Mammary microvascular endothelial cell (primary cell): ENCODE data around the gene TMUB1. TPM values are rescaled to one million over a fixed set of nuclear protein-coding genes. Genes with fewer than 3 reads are reported as not detected.

Source experiments
- total RNA-seq: library from RNA; depleted of rRNA; stranded (reverse); fragments of >200 nt; gene quantifications from 2 replicates; pipeline ENCODE4 v1.2.3, GENCODE V29; 2015

Gene TMUB1, protein sequence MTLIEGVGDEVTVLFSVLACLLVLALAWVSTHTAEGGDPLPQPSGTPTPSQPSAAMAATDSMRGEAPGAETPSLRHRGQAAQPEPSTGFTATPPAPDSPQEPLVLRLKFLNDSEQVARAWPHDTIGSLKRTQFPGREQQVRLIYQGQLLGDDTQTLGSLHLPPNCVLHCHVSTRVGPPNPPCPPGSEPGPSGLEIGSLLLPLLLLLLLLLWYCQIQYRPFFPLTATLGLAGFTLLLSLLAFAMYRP
- total RNA-seq: 35.4 and 40.9 TPM in 2 replicates

DNA sequence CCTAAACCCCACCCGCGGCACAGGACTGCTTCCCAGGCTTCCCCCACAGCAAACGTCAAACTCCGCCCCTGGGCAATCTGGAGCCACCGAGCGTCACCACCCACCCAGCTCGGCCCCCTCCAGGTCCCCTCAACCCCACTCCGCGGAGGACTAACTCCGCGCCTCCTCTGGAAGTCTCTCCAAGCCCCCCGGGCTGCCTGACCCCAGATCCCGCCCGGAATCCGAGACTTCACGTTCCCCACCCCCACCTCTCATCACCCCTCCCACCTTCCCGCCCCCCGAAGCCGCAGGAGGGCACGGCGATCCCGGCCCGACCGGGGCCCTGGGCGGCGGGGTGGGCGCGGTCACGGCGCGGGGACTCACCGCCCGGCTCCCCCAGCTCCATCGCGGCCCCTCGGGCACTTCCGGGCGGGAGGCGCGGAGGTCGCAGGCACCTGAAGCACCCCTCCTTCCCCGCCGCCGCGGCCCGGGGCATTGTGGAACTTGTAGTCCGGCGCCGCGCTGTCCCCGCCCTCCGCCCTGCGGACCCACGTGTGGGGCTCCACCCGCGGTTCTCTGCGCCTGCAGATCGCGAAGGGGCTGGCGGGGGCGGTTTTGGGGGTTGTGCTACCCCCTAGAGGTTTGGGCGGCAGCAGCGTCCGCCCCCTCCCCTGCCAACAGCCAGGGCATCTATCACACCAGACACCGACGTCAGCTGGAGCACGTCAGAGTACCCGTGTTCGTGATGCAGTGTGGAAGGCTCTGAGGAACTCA is at the start of gene TMUB1:
Gene TMUB1, minus strand, starts transcription at position 423 of the 753 bp plus-strand sequence. CDS start 930 bp downstream, outside the sequence.

DNA sequence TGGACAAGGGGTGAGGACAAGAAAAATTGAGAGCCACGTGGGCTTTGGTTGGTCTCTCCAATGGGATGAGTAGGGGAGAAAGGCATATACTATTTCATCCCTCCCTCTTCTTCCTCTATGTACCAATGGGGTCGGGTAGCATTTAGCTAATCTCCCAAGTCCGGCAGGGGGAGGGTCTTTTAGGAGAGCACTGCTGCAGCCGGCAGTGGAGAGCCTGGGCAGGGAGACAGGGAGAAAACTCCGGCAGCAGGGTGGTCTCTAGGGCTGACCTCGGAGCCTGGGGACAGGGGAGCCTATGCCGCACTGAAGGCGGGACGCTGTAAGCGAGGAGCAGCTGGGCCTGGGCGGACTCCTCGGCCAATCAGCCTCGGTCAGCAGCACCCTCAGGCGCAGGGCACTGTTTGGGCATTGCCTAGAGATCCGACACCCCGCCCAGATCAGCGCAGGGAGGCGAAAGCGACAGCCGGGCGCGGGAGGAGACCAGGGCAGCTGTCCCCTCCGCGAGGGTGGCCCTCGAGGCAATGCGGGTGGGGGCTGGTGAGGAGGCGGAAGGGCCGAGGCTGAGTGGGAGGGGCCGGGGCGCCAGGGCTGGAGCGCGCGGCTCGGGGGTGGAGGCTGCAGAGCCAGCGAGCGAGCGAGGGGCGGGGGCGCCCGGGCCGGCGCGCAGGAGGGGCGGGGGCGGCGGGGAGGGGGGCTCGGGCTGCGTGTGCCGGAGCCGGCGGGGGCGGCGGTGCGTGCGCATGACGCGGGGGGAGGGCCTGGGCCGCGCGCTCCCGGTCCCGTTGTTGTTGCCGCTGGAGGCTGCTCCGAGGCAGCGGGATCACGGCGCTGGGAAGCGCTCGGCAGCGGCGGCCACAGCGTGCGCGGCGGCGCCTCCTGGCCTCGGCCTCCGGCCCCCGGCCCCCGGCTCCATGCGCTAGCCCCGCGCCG is 2.7 kb upstream of the TMUB1 start, which contains the start of gene AGAP3:
Gene AGAP3, plus strand, starts transcription at position 785 of the 930 bp plus-strand sequence. CDS start 267 bp downstream, outside the sequence.

DNA sequence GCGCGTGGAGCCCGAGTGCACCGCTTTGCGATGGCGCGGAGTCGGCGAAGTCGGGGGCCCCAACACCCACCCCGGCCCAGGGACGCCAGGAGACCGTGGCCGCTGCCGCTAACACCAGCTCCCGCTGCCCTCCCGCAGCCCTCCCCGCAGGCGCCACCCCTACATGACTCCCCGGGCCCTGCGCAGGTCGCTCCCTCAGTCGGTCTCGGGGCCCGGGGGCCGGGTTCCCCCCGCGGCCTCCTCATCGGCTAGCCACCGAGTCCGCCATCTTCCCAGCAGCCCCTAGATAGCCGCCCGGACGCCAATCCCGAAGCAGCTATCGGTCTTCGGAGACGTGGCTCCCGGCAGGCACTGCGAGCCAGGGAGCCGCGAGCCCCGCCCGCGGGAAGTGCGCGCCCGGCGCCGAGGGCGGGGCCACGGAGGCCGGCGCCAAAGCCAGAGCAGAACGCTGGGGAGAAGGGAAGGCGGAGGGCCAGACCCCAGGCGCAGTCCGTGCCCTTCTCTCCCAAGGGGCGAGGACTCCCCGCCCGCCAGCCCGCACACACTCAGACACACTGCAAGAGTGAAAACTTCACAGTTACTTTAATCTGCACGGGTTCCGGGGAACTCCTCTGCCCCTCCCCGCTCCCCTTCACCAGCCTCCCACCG is 2.6 kb downstream of the TMUB1 start, which contains the start of gene FASTK:
Gene FASTK, minus strand, starts transcription at position 288 of the 648 bp plus-strand sequence. Its CDS starts 43 bp downstream, at position 245.

DNA sequence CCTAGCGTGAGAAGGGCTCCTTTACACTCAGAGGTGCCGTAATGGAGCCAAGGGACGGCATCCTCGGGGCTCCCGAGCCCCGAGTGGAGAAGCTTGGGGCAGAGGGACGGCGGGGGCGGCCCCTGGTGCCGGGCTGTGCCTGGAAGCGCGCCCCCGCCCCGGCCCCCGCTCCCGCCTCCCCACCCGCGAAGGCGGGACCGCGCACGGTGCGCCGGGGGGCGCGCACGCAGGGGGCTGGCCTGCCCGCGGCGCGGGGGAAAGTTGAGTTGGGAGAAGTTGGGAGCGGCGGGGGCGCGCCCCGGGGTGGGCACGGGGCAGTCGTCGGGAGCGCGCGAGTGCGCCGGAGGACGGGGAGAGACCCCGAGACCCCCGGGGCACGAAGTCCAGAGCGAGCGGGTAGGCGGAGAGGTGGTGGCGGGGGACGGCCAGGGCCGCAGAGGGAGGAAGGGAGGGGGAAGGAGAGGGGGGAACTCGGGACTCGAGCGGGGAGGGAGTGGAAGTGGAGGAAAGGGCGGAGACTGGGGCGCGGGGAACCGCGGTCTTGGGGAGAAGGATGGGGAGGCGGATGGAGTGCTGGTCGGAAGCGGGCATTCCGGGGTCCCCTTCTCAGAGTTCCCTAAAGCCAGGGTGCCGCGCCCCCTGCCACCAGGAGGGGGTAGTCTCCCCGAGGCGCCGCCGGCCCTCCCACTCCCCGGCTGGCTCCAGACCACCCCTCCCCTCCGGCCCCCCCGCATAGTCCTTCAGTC is 23.8 kb downstream of the TMUB1 start, which contains the start of gene SLC4A2:
Gene SLC4A2, plus strand, starts transcription at position 223 of the 746 bp plus-strand sequence. CDS start 2,399 bp downstream, outside the sequence.

DNA sequence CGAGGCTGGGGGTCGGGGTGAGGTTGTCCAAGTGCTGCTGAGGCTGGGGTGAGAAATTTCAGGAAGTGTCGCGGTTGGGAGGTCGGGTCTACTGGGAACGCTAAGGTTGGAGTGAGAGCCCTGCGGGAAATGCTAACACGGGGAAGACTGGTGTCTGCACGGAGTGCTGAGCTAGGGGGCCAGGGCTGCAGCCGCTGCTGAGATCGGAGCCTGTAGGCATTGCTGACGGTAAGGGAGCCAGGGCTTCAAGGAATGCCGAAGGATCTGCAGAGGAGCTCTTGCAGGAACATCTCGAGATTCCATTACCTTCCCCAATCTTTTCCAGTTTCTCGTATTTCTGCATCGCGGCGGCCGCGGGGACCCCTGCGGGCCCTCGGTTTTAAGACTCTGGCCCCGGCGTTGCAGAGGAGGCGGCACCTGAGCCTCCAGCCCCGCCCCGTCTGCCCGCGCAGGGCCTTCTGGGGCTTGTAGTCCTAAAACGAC is 25.7 kb downstream of the TMUB1 start, which contains the start of gene CDK5:
Gene CDK5, minus strand, starts transcription at position 392 of the 483 bp plus-strand sequence. Its CDS starts 49 bp downstream, at position 343.

DNA sequence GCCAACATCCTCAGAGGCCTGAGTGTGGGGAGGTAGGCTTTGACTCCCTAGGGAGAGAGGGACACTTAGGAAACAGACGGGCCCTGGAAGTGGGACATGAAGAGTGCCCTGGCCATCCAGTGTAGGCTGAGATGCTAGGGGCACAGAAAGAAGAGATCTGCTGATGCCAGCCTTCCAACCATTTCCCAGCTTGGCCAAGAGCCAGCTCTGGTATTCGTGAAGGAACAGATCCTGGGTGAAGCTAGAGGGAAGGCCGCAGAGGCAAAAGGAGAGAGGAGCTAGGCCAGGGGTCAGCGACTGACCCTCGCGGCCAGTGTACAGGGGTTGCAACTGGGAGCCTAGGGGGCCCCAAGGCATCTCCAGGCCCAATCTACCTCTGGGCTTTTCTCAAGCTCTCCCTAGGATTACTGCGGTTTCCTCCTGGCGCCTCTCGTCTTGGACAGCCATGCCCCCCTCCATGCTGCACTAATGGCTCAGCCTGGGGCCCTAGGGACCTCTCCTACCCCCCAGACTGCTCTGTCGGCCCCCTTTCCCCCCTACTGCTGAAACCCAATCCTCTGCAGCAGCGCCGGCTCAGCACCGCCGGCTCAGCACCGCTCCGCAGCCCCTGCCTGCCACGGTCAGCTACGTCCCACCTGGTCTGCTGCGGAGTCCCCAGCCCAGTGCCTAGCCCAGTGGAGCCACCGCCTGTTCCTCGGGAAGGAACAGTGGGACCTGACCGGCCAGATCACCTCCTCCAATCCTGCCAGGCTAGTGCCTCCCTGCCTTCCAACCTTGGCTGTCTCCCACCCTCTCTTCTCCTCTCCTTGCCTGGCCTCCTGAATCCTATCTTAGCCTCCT is 35.1 kb downstream of the TMUB1 start, which contains the start of gene ASIC3:
Gene ASIC3, plus strand, starts transcription at position 556 of the 840 bp plus-strand sequence. CDS start 355 bp downstream, outside the sequence.

Other genes starting within 250 kb of the TMUB1 start
- gene AOC1, start 231.0 kb downstream of the TMUB1 start, total RNA-seq: not detected in 2 replicates
- not detected in 2 replicates for gene KCNH2, start 105.2 kb downstream of the TMUB1 start, total RNA-seq
- 25.3 and 34.3 TPM in 2 replicates for gene NOS3, start 92.5 kb downstream of the TMUB1 start, total RNA-seq
- not detected in 2 replicates for gene ATG9B, start 59.0 kb downstream of the TMUB1 start, total RNA-seq
- gene ABCB8, start 55.0 kb downstream of the TMUB1 start, total RNA-seq: 37.6 and 46.2 TPM in 2 replicates
- not detected in 2 replicates for gene ASIC3, start 35.0 kb downstream of the TMUB1 start, total RNA-seq
- 11.5 and 16.9 TPM in 2 replicates for gene CDK5, start 25.6 kb downstream of the TMUB1 start, total RNA-seq
- 123 and 130 TPM in 2 replicates for gene SLC4A2, start 23.9 kb downstream of the TMUB1 start, total RNA-seq
- 58.4 and 84.6 TPM in 2 replicates for gene FASTK, start 2.7 kb downstream of the TMUB1 start, total RNA-seq
- gene AGAP3, start 3.0 kb upstream of the TMUB1 start, total RNA-seq: 31.6 and 41.0 TPM in 2 replicates
- not detected in 2 replicates for gene GBX1, start 84.2 kb upstream of the TMUB1 start, total RNA-seq
- gene ASB10, start 103.8 kb upstream of the TMUB1 start, total RNA-seq: not detected in 2 replicates
- gene H2BK1, start 127.0 kb upstream of the TMUB1 start, total RNA-seq: not detected in 2 replicates
- gene ABCF2, start 143.7 kb upstream of the TMUB1 start, total RNA-seq: 72.6 and 73.6 TPM in 2 replicates
- 66.8 and 70.4 TPM in 2 replicates for gene CHPF2, start 149.0 kb upstream of the TMUB1 start, total RNA-seq
- 0.33 and 0.59 TPM in 2 replicates for gene SMARCD3, start 165.2 kb upstream of the TMUB1 start, total RNA-seq